CD4-positive, alpha-beta T cell (primary cell): ENCODE results near the gene MYCBP. TPM values are rescaled to one million over a fixed set of nuclear protein-coding genes. Genes with fewer than 3 reads are reported as not detected.

Source experiments
- ATAC-seq: fragments of 200-7000 bp; cut with Tn5 transposase; one replicate; pipeline ENCODE4 v1.10.0; 2022; ENCODE audit warnings: mild to moderate bottlenecking; ENCODE audit not compliant: poor library complexity
- CTCF ChIA-PET: fragments of 350-600 bp; sonication (Branson Sonifier 250); formaldehyde crosslinking; loops from one replicate; lab custom pipeline; 2021; ENCODE audit warnings: antibody characterized with exemption, inconsistent platforms; lab: Charles Lee
- POLR2A ChIA-PET: fragments of 350-600 bp; sonication (Branson Sonifier 250); formaldehyde crosslinking; loops from one replicate; lab custom pipeline; 2021; ENCODE audit warnings: antibody characterized with exemption, inconsistent platforms; lab: Charles Lee
- DNase-seq, 14 experiments: peaks; one replicate each; pipeline ENCODE4 v3.0.0-alpha.2; 2013 to 2020; ENCODE audit warnings: mixed read lengths in 2 of 14
- H3K27ac ChIP-seq, 2 donors: one replicate each; pipeline versions ENCODE4 v1.5.1 to v1.7.0; 2013; ENCODE audit warnings: low read length in 2 of 2, low read depth in 1 of 2, mild to moderate bottlenecking in 1 of 2
- H3K27me3 ChIP-seq, 2 experiments: 1 replicate in 1 of 2; 2 replicates in 1 of 2; pipeline versions ENCODE4 v1.6.1 to v1.7.0; 2013; ENCODE audit warnings: low read length in 2 of 2, control low read depth in 1 of 2, mild to moderate bottlenecking in 1 of 2, moderate library complexity in 1 of 2; ENCODE audit not compliant: insufficient read depth in 2 of 2, control insufficient read depth in 1 of 2
- H3K36me3 ChIP-seq: one replicate; pipeline ENCODE4 v1.6.1; 2013; ENCODE audit warnings: low read length, control low read depth; ENCODE audit not compliant: insufficient read depth
- H3K4me1 ChIP-seq: one replicate; pipeline ENCODE4 v1.6.1; 2013; ENCODE audit warnings: low read length, control low read depth; ENCODE audit not compliant: insufficient read depth
- H3K4me3 ChIP-seq: one replicate; pipeline ENCODE4 v1.5.1; 2013; ENCODE audit warnings: mild to moderate bottlenecking, low read length, moderate library complexity
- H3K9me3 ChIP-seq, 2 experiments: 1 replicate in 1 of 2; 2 replicates in 1 of 2; pipeline versions ENCODE4 v1.6.1 to v1.7.0; 2013; ENCODE audit warnings: low read length in 2 of 2, mild to moderate bottlenecking in 2 of 2, control low read depth in 1 of 2, moderate library complexity in 1 of 2; ENCODE audit not compliant: control insufficient read depth in 1 of 2, insufficient read depth in 1 of 2
- H3K27ac Mint-ChIP-seq: one replicate; pipeline ENCODE4 v1.8.0; 2020; ENCODE audit warnings: mixed read lengths
- H3K27me3 Mint-ChIP-seq: one replicate; pipeline ENCODE4 v1.8.0; 2021; ENCODE audit warnings: mixed read lengths
- H3K36me3 Mint-ChIP-seq: one replicate; pipeline ENCODE4 v1.8.0; 2021; ENCODE audit warnings: low read depth, mixed read lengths
- H3K4me1 Mint-ChIP-seq: one replicate; pipeline ENCODE4 v1.8.0; 2021; ENCODE audit warnings: low read depth, mixed read lengths
- H3K4me3 Mint-ChIP-seq: one replicate; pipeline ENCODE4 v1.8.0; 2020; ENCODE audit warnings: mild to moderate bottlenecking, mixed read lengths
- H3K9me3 Mint-ChIP-seq: one replicate; pipeline ENCODE4 v1.8.0; 2020; ENCODE audit warnings: mixed read lengths
- CTCF ChIP-seq: fragments of 200-600 bp; IDR thresholded peaks from one replicate; pipeline ENCODE4 v1.8.0; 2022; ENCODE audit warnings: antibody characterized with exemption, mild to moderate bottlenecking
- intact Hi-C, 2 experiments: fragments of 100-400 bp; cut with DNase I in 1 of 2; cut with micrococcal nuclease in 1 of 2; formaldehyde crosslinking; loops; one replicate each; pipeline versions ENCODE4 v1.15.1 to v1.9.0; 2023 to 2025; cut with DNase I, micrococcal nuclease
- total RNA-seq, 174 experiments: library from RNA in 2 of 174; stranded (reverse) in 2 of 174; gene quantifications; one replicate each; pipeline ENCODE4 v1.2.3 and lab custom pipeline; 2021 to 2026

The MYCBP gene
- total RNA-seq, 2 experiments from 2014 or later, result 1.5 to 2.2 TPM

GRCh38 chr1:38834221-38834782, 38.8 kb downstream of the MYCBP start:
- intact Hi-C loops, result loop anchor here (2.0 to 10.0 kb wide), 4 partner anchors 808 to 1232 kb away; partner anchors contain the start of gene CDCA8 (in 1 of the 2)
- peaks cover 17% of the 10 kb centered on the region for H3K27me3 Mint-ChIP-seq
- peaks cover 7% of the 10 kb centered on the region for H3K4me1 Mint-ChIP-seq
- no peak overlapping the region for H3K27ac ChIP-seq
- no peaks in the 10 kb centered on the region for H3K4me1 ChIP-seq
- H3K27ac Mint-ChIP-seq, result no peak overlapping the region
- peaks cover 0 to 1% of the 10 kb centered on the region in 2 experiments for H3K27me3 ChIP-seq
- ATAC-seq (no peak), DNase-seq (no peak)
- H3K9me3 Mint-ChIP-seq, result no peaks in the 10 kb centered on the region
- H3K36me3 Mint-ChIP-seq, result peaks cover 24% of the 10 kb centered on the region
- peaks cover 16% of the 10 kb centered on the region for H3K36me3 ChIP-seq
- ChIA-PET CTCF (interaction anchor here (1.3 to 1.4 kb wide), 3 partner anchors 15 to 22 kb away, joined by 3 to 6 read pairs (median 3); no protein-coding TSS in a partner anchor), POLR2A (no interaction called here)
- TF ChIP-seq CTCF, result no peak
- no peaks in the 10 kb centered on the region for H3K9me3 ChIP-seq
- no peak overlapping the region for H3K4me3 ChIP-seq
- H3K4me3 Mint-ChIP-seq, result no peak overlapping the region

- Histone ChIP-seq H3K27ac (no peak overlapping the region), H3K4me1 (no peaks in the 10 kb centered on the region), H3K4me3 (no peak overlapping the region), H3K36me3 (peaks cover 4% of the 10 kb centered on the region), H3K9me3 (no peaks in the 10 kb centered on the region), H3K27me3 (peaks cover 0 to 5% of the 10 kb centered on the region in 2 experiments)
- peaks cover 7% of the 10 kb centered on the region for H3K4me1 Mint-ChIP-seq
- intact Hi-C loops, result loop anchor here in 1 of 2 experiments (10.0 kb wide), 1 partner anchor 1138 kb away; the partner anchor contains the start of gene CDCA8
- no peaks in the 10 kb centered on the region for H3K9me3 Mint-ChIP-seq
- ATAC-seq (no peak), DNase-seq (no peak)
- peaks cover 21% of the 10 kb centered on the region for H3K27me3 Mint-ChIP-seq
- no peak for TF ChIP-seq CTCF
- no peak overlapping the region for H3K27ac Mint-ChIP-seq
- ChIA-PET CTCF (no interaction called here), POLR2A (no interaction called here)
- no peak overlapping the region for H3K4me3 Mint-ChIP-seq
- H3K36me3 Mint-ChIP-seq, result peaks cover 13% of the 10 kb centered on the region
Observed at GRCh38 chr1:38833146-38833545, 40.0 kb downstream of the MYCBP start.

GRCh38 chr1:38832370-38832734, 40.8 kb downstream of the MYCBP start:
- H3K27me3 Mint-ChIP-seq, result peaks cover 26% of the 10 kb centered on the region
- H3K4me1 Mint-ChIP-seq, result peaks cover 7% of the 10 kb centered on the region
- DNase-seq (no peak), ATAC-seq (no peak)
- H3K4me3 Mint-ChIP-seq, result no peak overlapping the region
- Histone ChIP-seq H3K27me3 (peaks cover 0 to 5% of the 10 kb centered on the region in 2 experiments), H3K36me3 (no peaks in the 10 kb centered on the region), H3K4me1 (no peaks in the 10 kb centered on the region), H3K27ac (no peak overlapping the region), H3K9me3 (no peaks in the 10 kb centered on the region), H3K4me3 (no peak overlapping the region)
- POLR2A ChIA-PET, result no interaction called here
- intact Hi-C loops, result loop anchor here in 1 of 2 experiments (10.0 kb wide), 1 partner anchor 1138 kb away; the partner anchor contains the start of gene CDCA8
- no peaks in the 10 kb centered on the region for H3K9me3 Mint-ChIP-seq
- CTCF ChIA-PET, result no interaction called here
- no peak for TF ChIP-seq CTCF
- peaks cover 5% of the 10 kb centered on the region for H3K36me3 Mint-ChIP-seq
- no peak overlapping the region for H3K27ac Mint-ChIP-seq
